GM12878 (cell line): ENCODE results near the gene GBA3. TPM values are rescaled to one million over a fixed set of nuclear protein-coding genes. Genes with fewer than 3 reads are reported as not detected.

Experiments used
- ATAC-seq: fragments of 200-7000 bp; cut with Tn5 transposase; 3 replicates; pipeline ENCODE4 v1.9.1; 2020; ENCODE audit warnings: mild to moderate bottlenecking, moderate library complexity
- BruUV-seq: library from RNA; stranded (reverse); fragments of 400-500 nt; replicated peaks from 2 replicates; lab custom pipeline; 2021; lab: Mats Ljungman, UMichigan
- CTCF ChIA-PET: fragments of 300-600 bp; sonication (Branson Sonifier 250); formaldehyde crosslinking; extraction: SDS; loops from one replicate; lab custom pipeline; 2021; ENCODE audit warnings: inconsistent platforms; lab: Yijun Ruan, JAX
- POLR2A ChIA-PET: fragments of 350-600 bp; formaldehyde crosslinking; extraction: SDS; loops from one replicate; lab custom pipeline; 2021; ENCODE audit warnings: inconsistent platforms; lab: Charles Lee
- RAD21 ChIA-PET: fragments of 300-600 bp; sonication (Branson Sonifier 250); formaldehyde crosslinking; loops from one replicate; lab custom pipeline; 2023; ENCODE audit warnings: antibody characterized with exemption; ENCODE audit not compliant: unreplicated experiment; lab: Charles Lee
- SMC1A ChIA-PET: fragments of 300-600 bp; sonication (Branson Sonifier 250); formaldehyde crosslinking; loops from one replicate; lab custom pipeline; 2023; ENCODE audit not compliant: unreplicated experiment, uncharacterized antibody; lab: Charles Lee
- DNase-seq: peaks from one replicate; pipeline ENCODE4 v3.0.0-alpha.2; 2011; ENCODE audit warnings: low read depth, low spot score
- FAIRE-seq: peaks from 3 replicates; lab custom pipeline; 2011; peaks lifted over from hg19 to GRCh38; lab: Jason Lieb, UNC
- H2AFZ ChIP-seq: 2 replicates; pipeline ENCODE4 v1.6.0; 2011; ENCODE audit warnings: low read depth, low read length, control low read depth; ENCODE audit not compliant: control insufficient read depth
- H3K27ac ChIP-seq: 2 replicates; pipeline ENCODE4 v1.5.1; 2011; ENCODE audit warnings: control low read depth; ENCODE audit not compliant: control insufficient read depth, insufficient read depth
- H3K27me3 ChIP-seq, 2 experiments: replicated peaks in 1 of 2; 2 replicates each; pipeline versions ENCODE4 v1.6.0 to v1.6.1; 2011; ENCODE audit warnings: low read length in 1 of 2; ENCODE audit not compliant: control insufficient read depth in 2 of 2, insufficient read depth in 2 of 2
- H3K36me3 ChIP-seq, 2 experiments: 2 replicates each; pipeline ENCODE4 v1.5.1; 2011; ENCODE audit warnings: low read length in 1 of 2; ENCODE audit not compliant: control insufficient read depth in 2 of 2, insufficient read depth in 2 of 2
- H3K4me1 ChIP-seq: 2 replicates; pipeline ENCODE4 v1.6.1; 2011; ENCODE audit warnings: mild to moderate bottlenecking, low read length, moderate library complexity, mixed read lengths; ENCODE audit not compliant: control insufficient read depth, insufficient read depth
- H3K4me2 ChIP-seq: 2 replicates; pipeline ENCODE4 v1.6.0; 2011; ENCODE audit warnings: control low read depth; ENCODE audit not compliant: control insufficient read depth, insufficient read depth
- H3K4me3 ChIP-seq: fragments of 200-600 bp; sonication (generic); 2 replicates; pipeline ENCODE4 v1.5.1; 2016
- H3K79me2 ChIP-seq: 2 replicates; pipeline ENCODE4 v1.6.0; 2011; ENCODE audit warnings: low read length; ENCODE audit not compliant: control insufficient read depth, insufficient read depth
- H3K9ac ChIP-seq: 2 replicates; pipeline ENCODE4 v1.8.0; 2011; ENCODE audit warnings: low read length, control low read depth, mixed read lengths; ENCODE audit not compliant: control insufficient read depth, insufficient read depth
- H3K9me3 ChIP-seq: replicated peaks from 3 replicates; pipeline ENCODE4 v1.5.1; 2011; ENCODE audit warnings: mild to moderate bottlenecking, low read length; ENCODE audit not compliant: control insufficient read depth, insufficient read depth
- H4K20me1 ChIP-seq: 2 replicates; pipeline ENCODE4 v1.6.0; 2011; ENCODE audit not compliant: control insufficient read depth, insufficient read depth
- CBX5 ChIP-seq: sonication (generic); IDR thresholded peaks from 2 replicates; pipeline ENCODE4 v1.6.1; 2016; ENCODE audit warnings: low read depth, moderate library complexity, mild to moderate bottlenecking, inconsistent platforms
- FOS ChIP-seq: IDR thresholded peaks from 3 replicates; pipeline ENCODE4 v1.6.1; 2011; ENCODE audit warnings: borderline replicate concordance; ENCODE audit not compliant: insufficient read length; ENCODE audit errors: extremely low read depth
- MYB ChIP-seq: fragments of 150-350 bp; IDR thresholded peaks from 2 replicates; pipeline ENCODE4 v1.6.1; 2014; ENCODE audit warnings: mild to moderate bottlenecking, low read depth, low read length, borderline replicate concordance
- MYC ChIP-seq: IDR thresholded peaks from 2 replicates; pipeline ENCODE4 v1.6.1; 2011; ENCODE audit warnings: mild to moderate bottlenecking, low read length, moderate library complexity, inconsistent platforms; ENCODE audit not compliant: insufficient read depth, insufficient replicate concordance, insufficient read length, severe bottlenecking
- NR2C1 ChIP-seq: fragments of 450-650 bp; IDR thresholded peaks from 2 replicates; pipeline ENCODE4 v1.6.1; 2017; ENCODE audit warnings: antibody characterized with exemption, mild to moderate bottlenecking, moderate library complexity
- PAX8 ChIP-seq: fragments of 450-650 bp; IDR thresholded peaks from 2 replicates; pipeline ENCODE4 v1.6.1; 2017; ENCODE audit warnings: mild to moderate bottlenecking, moderate library complexity
- PML ChIP-seq: IDR thresholded peaks from 2 replicates; pipeline ENCODE4 v1.6.1; 2012; ENCODE audit warnings: low read length, inconsistent platforms
- ZBED1 ChIP-seq: IDR thresholded peaks from 2 replicates; pipeline ENCODE4 v1.6.1; 2016; ENCODE audit warnings: borderline replicate concordance
- WGBS: methylation state at CpG from one replicate; pipeline ENCODE4 v1.1.6; 2016; ENCODE audit warnings: low lambda C conversion rate; ENCODE audit not compliant: insufficient replicate concordance, insufficient coverage; ENCODE audit errors: missing lambda C conversion rate; 5-methylcytosine and 5-hydroxymethylcytosine counted together
- in situ Hi-C: fragments of 300-500 bp; cut with MboI; formaldehyde crosslinking; loops from 9 replicates; pipeline ENCODE4 v1.14.3; 2018; ENCODE audit warnings: mixed read lengths
- intact Hi-C: fragments of 100-400 bp; cut with micrococcal nuclease; formaldehyde crosslinking; loops from one replicate; pipeline ENCODE4 v1.14.2; 2022; ENCODE audit not compliant: unreplicated experiment
- polyA plus RNA-seq, 11 experiments: library from polyadenylated mRNA; depleted of rRNA in 4 of 11; unstranded in 6 of 11; stranded (reverse) in 5 of 11; fragments of >200 nt; fragmentation: Nextera tagmentation in 4 of 11; fragmentation: Illumina TruSeq in 1 of 11; extraction: Ambion mirVana in 4 of 11; extraction: Trizol in 1 of 11; gene quantifications; 1 replicate in 1 of 11; 2 replicates in 10 of 11; pipeline versions ENCODE4 v1.2.1 to v1.2.3, GENCODE V29; 2011 to 2016; ENCODE audit warnings: inconsistent platforms in 2 of 11, missing spikeins in 2 of 11, low read depth in 1 of 11
- total RNA-seq, 4 experiments: library from RNA; depleted of rRNA in 3 of 4; stranded (reverse); fragments of >200 nt in 3 of 4; fragmentation: Illumina TruSeq in 1 of 4; extraction: Trizol in 1 of 4; gene quantifications; 2 replicates each; pipeline versions ENCODE4 v1.2.1 to v1.2.3, GENCODE V29; 2013 to 2021
- TF ChIP-seq, protein P1 (sequence below): fragments of 450-650 bp; formaldehyde crosslinking; IDR thresholded peaks from 2 replicates; pipeline ENCODE4 v1.4.0; 2022; ENCODE audit warnings: mild to moderate bottlenecking, moderate library complexity
- TF ChIP-seq, protein P2 (sequence below): fragments of 450-650 bp; IDR thresholded peaks from 2 replicates; pipeline ENCODE4 v1.6.1; 2014; ENCODE audit warnings: mild to moderate bottlenecking
- TF ChIP-seq, protein P3 (sequence below): fragments of 450-650 bp; IDR thresholded peaks from 2 replicates; pipeline ENCODE4 v1.6.1; 2016; ENCODE audit warnings: mild to moderate bottlenecking, moderate library complexity, borderline replicate concordance

GBA3 gene
- total and polyA plus RNA-seq, 10 of the 15 experiments (the other 5 are each of a cell fraction or from before 2014, with no cell fraction given), result 0.10 to 7.2 (median 0.27) TPM

DNA sequence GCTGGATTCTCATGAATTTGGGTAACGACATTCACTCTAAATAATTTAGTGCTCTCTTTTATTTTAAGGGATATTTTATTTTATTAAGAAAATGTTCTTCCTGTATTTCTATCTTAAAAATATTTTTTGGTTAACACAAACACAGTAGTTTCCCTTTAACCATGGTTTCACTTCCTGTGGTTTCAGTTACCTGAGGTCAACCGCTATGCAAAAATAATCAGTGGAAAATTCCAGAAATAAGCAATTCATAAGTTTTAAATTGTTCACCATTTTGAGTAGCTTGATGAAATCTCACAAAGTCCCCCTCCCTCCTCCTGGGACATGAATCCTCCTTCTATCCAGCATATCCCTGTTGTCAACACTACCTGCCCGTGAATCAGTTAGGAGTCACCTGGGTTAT lies 71.4 kb downstream of the GBA3 start (continued):
- TF ChIP-seq ZBED1 (no peak), FOS (no peak), CBX5 (no peak), PAX8 (no peak), MYB (no peak), NR2C1 (no peak), PML (no peak)
- TF ChIP-seq, protein P1, sequence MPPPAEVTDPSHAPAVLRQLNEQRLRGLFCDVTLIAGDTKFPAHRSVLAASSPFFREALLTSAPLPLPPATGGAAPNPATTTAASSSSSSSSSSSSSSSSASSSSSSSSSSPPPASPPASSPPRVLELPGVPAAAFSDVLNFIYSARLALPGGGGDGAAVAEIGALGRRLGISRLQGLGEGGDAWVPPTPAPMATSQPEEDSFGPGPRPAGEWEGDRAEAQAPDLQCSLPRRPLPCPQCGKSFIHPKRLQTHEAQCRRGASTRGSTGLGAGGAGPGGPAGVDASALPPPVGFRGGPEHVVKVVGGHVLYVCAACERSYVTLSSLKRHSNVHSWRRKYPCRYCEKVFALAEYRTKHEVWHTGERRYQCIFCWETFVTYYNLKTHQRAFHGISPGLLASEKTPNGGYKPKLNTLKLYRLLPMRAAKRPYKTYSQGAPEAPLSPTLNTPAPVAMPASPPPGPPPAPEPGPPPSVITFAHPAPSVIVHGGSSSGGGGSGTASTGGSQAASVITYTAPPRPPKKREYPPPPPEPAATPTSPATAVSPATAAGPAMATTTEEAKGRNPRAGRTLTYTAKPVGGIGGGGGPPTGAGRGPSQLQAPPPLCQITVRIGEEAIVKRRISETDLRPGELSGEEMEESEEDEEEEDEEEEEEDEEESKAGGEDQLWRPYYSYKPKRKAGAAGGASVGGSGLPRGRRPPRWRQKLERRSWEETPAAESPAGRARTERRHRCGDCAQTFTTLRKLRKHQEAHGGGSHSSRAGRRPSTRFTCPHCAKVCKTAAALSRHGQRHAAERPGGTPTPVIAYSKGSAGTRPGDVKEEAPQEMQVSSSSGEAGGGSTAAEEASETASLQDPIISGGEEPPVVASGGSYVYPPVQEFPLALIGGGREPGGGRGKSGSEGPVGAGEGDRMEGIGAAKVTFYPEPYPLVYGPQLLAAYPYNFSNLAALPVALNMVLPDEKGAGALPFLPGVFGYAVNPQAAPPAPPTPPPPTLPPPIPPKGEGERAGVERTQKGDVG (CRISPR knock-in tag), result no peak
- TF ChIP-seq, protein P2, sequence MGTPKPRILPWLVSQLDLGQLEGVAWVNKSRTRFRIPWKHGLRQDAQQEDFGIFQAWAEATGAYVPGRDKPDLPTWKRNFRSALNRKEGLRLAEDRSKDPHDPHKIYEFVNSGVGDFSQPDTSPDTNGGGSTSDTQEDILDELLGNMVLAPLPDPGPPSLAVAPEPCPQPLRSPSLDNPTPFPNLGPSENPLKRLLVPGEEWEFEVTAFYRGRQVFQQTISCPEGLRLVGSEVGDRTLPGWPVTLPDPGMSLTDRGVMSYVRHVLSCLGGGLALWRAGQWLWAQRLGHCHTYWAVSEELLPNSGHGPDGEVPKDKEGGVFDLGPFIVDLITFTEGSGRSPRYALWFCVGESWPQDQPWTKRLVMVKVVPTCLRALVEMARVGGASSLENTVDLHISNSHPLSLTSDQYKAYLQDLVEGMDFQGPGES, result no peak

DNA sequence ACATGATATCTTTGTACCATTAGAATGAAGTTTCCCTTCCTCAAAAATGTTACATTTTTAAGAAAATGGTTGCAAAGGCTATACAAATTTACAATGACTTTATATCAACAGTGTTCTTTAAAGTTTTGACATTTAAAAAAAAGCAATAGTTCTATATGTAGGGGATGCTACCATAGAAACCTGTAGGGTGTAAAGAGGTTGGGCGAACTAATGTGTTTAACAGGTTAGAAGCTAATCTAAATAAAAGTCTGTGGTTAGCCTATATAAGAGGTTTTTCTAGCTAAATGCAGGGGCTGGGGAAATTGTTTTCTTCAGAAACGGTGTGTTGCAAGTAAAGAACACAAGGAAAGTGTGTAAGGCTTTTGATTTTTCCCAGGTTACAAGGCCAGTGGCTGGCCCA lies 73.3 kb downstream of the GBA3 start:
- no peak overlapping the region for H3K9ac ChIP-seq
- in situ Hi-C loops, result no loop called here
- no peak for TF ChIP-seq MYC
- TF ChIP-seq, protein P3, sequence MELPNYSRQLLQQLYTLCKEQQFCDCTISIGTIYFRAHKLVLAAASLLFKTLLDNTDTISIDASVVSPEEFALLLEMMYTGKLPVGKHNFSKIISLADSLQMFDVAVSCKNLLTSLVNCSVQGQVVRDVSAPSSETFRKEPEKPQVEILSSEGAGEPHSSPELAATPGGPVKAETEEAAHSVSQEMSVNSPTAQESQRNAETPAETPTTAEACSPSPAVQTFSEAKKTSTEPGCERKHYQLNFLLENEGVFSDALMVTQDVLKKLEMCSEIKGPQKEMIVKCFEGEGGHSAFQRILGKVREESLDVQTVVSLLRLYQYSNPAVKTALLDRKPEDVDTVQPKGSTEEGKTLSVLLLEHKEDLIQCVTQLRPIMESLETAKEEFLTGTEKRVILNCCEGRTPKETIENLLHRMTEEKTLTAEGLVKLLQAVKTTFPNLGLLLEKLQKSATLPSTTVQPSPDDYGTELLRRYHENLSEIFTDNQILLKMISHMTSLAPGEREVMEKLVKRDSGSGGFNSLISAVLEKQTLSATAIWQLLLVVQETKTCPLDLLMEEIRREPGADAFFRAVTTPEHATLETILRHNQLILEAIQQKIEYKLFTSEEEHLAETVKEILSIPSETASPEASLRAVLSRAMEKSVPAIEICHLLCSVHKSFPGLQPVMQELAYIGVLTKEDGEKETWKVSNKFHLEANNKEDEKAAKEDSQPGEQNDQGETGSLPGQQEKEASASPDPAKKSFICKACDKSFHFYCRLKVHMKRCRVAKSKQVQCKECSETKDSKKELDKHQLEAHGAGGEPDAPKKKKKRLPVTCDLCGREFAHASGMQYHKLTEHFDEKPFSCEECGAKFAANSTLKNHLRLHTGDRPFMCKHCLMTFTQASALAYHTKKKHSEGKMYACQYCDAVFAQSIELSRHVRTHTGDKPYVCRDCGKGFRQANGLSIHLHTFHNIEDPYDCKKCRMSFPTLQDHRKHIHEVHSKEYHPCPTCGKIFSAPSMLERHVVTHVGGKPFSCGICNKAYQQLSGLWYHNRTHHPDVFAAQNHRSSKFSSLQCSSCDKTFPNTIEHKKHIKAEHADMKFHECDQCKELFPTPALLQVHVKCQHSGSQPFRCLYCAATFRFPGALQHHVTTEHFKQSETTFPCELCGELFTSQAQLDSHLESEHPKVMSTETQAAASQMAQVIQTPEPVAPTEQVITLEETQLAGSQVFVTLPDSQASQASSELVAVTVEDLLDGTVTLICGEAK, result peak; percentile 42; the same call in 1 of the 2 replicates
- DNase-seq (no peak), FAIRE-seq (no peak), ATAC-seq (no peak)
- no TSS peak for BruUV-seq
- intact Hi-C loops, result no loop called here
- no peaks in the 10 kb centered on the region for H3K9me3 ChIP-seq
- 3% methylated on average over 2 of the region's 2 CpGs for WGBS
- ChIA-PET CTCF (interaction anchor here (1.1 kb wide), 1 partner anchor 21 kb away, joined by 5 read pairs; no protein-coding TSS in a partner anchor), RAD21 (interaction anchor here (1.5 kb wide), 1 partner anchor 12 kb away, joined by 3 read pairs; no protein-coding TSS in a partner anchor), POLR2A (no interaction called here), SMC1A (interaction anchor here (1.0 to 1.7 kb wide), 2 partner anchors 47 to 130 kb away, joined by 3 to 4 read pairs; no protein-coding TSS in a partner anchor)
- H2AFZ ChIP-seq, result no peak overlapping the region
- H3K27ac ChIP-seq, result no peak overlapping the region
- H3K4me2 ChIP-seq, result no peak overlapping the region
- no peaks in the 10 kb centered on the region for H3K27me3 ChIP-seq
- H3K36me3 ChIP-seq, result no peaks in the 10 kb centered on the region
- no peaks in the 10 kb centered on the region for H3K79me2 ChIP-seq
- no peaks in the 10 kb centered on the region for H4K20me1 ChIP-seq
- no peak overlapping the region for H3K4me3 ChIP-seq
- H3K4me1 ChIP-seq, result no peaks in the 10 kb centered on the region
